Hematopoietic multipotent progenitor cell treated with erythropoietin and hydrocortisone succinate and interleukin-3 and kit ligand, for 4 days (in vitro differentiated cells): ENCODE measurements around the gene GPSM1.

ENCODE experiments used
- DNase-seq: peaks from one replicate; pipeline ENCODE4 v3.0.0-alpha.2; 2015

GPSM1 gene

DNA sequence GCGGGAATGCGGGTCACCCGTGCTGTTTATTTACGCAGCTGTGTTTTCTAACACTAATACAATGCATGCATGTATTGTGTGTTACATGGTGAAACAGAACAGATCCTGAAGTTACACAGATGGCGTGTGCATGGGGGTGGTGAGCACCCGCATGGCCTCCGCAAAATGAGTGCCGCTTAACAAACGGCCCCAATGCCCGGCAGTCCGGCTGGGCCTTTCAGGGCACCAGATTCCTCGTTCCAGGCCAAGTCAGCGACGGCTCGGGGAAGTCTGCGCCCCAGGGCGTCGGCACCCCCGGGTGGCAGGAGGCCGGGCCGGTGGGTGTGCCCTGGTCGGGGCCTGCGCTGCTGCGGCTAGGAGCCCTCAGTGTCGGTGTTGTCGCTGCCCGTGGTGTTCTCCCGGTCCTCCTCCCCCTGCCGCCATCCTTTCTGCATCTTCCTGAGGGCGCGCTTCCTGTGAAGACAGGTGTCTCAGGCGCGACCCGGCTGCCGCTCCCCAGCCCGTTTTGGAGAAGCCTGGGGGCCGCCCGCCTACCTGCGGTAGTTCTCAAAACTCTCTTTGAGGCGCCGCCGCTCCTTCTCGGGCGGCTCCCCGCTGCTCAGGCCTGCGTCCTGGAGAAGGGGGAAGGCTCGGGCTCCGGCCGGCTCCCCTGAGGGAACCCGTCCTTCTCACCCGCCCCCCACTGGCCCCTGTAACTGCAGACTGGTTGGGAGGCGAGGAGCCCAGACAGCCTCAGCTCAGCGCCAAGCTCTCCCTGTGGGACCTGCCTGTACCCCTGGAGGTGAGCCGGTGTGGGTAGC lies 36.8 kb downstream of the GPSM1 start:
- DNase-seq: no peak

GRCh38 chr9:136364942-136365774 lies 37.8 kb downstream of the GPSM1 start:
- DNase-seq: peak; percentile 53

DNA sequence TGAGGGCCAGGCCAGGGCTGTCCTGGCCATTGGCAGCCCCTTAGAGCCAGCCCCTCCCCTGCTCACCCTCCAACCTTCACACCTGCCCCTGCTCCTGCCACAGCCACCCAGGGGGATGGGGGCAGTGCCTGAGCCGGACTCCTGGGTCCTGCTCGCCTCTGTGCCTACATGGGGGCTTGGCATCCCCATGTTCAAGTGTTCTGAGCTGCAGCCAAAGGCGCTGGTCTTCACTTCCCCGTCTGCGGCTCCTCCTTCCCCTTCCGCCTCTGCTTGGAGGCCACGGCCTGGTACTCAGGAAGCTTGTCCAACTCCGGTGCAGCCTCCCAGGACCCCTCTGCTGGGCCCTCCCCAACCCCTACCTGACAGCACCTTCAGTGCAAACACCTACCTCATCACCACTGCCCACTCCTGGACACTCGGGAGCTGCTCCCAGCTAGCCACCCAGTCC lies 38.5 kb downstream of the GPSM1 start:
- DNase-seq: peak; percentile 50

GRCh38 chr9:136366826-136367225 lies 39.5 kb downstream of the GPSM1 start:
- DNase-seq: no peak

DNA sequence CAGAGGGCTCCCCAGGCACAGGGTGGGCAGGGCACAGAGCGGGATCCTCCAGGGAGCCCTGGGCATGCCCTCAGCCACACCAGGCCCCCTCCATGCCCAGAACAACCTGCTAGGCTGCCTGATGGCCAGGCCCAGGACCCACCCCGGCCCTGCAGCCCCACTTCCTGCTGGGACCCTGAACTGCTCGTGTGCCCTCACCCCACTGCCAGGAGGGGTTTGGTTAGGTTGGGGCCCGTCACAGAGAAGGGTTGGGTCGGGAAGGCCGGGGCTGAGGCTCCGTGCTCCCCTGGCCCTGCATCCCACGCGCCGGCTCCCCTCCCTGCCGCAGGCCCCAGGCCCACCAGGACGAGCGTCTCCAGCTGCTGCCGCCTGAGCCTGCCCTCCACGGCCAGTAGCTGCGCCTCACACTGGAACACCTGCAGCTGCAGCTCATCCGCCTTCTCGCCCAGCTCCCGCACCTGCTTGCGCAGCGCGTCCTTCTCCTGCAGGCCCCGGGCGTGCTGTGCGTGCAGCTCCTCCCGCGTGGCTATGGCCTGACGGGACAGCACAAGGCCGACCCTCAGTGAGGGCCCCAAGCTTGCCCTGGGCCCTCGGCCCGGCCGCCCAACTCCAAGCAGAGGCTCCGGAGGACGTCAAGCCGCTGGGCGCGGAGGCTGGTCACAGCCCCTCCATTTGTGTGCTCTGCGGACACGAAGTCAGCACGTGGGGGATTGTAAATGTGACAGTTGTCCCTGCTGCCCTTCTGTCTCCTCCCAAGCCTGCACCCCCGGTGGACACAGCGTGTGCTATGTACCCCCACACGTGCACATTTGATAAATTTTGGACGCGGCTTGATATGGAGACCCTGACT lies 40.2 kb downstream of the GPSM1 start:
- DNase-seq: no peak

DNA sequence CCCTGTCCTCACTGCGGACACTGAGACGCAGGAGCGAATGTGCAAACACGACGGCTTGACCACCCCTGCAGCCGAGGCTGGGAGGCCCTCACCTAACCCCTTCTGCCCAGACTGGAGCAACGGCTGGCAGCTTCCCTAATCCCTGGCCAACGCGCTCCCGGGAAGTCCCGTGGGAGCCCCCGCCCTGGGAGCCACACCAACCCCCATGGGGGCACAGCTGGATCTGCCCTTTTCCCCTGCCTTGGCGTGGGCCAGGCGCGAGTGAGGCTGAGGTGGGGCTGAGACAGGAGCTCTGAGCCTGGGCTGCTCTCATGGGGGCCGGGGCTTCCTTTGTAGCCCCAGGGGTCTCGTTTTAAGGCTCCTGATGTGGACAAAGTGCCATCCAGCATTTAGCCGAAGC lies 40.9 kb downstream of the GPSM1 start:
- no peak for DNase-seq

- no peak for DNase-seq
Observed at GRCh38 chr9:136370037-136370436, 42.7 kb downstream of the GPSM1 start.

GRCh38 chr9:136370687-136371532 lies 43.6 kb downstream of the GPSM1 start:
- DNase-seq: no peak

DNA sequence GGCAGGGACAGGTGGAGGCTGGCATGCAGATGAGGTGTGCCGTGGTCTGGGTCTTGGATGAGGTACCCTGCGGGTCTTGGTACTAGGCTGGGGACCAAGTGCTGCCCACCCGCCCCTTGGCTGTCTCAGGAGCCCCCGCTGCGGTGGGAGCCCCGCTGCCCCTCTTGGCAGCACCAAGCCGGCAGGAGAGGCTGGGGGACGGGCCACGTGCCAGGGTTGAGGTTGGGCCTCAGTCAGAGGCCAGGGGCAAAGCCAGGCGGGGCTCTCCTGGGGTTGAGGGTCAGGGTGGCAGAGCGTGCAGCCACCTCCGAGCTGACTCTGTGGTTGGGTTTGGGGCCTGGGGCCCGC lies 44.2 kb downstream of the GPSM1 start:
- DNase-seq: no peak

DNA sequence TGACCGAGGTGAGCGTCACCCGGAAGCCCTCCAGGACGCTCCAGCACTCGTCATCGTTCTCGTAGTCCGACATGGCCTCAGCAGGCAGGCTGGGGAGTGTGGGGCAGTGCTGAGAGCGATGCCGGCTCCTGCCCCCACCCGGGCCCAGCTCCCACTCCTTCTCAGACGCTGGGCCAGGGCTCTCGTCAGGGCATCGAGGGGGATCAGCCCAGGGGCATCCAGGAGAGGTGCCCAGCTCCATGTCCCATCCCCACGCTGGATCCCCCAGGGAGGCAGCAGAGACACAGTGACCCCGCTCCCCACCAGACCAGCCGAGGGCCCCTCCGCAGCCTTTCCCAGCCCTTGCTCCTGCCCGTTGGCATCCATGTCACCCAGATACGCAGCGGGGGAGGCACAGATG lies 44.7 kb downstream of the GPSM1 start:
- no peak for DNase-seq

GRCh38 chr9:136372561-136373299 lies 45.4 kb downstream of the GPSM1 start:
- DNase-seq: peak; percentile 92

DNA sequence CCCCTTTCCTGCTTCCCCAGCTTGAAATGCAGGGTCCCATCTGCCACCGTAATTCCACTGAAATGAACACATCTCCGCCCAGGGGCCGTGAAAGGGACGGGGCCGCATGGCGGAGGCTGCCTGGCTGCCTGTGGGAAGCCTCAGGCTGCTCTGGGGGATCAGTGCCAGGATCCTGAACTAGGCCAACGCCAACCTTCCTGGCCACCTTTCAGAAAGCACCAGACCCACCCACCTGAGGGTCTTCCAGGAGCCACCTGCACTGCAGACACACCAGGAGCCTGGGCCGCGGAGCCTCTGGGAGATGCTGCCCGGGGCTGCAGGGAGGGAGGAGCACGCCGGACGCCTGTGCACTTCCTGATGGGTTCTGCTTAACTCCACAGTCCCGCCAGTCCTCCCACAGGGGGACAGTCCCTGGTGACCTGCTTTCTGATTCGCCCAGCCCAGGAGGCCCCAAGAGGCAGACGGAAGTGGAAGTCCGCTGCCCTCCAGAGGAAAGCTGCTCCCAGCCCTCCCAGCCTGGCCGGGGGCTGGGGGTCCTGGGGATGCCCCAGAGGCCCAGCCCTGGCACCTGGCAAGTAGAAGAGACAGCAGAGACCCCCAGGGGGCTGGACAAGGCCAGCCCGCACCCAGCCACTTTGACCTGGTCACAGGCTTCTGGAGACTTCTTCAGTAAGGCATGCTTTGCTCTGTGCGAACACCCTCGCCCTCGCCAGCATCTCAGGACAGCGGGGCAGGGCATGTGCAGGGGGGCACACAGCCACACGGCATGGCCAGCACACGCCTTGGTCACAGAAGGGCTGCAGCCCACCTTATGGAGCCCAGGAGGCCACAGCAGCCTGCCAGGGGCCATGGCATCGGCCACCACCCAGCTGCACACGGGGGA lies 46.2 kb downstream of the GPSM1 start, which contains the start of gene CARD9:
CARD9 (minus strand) TSS at position 370 of the 883 bp plus-strand sequence. CDS start 1,591 bp downstream, outside the sequence.
- peak; percentile 86 for DNase-seq

DNA sequence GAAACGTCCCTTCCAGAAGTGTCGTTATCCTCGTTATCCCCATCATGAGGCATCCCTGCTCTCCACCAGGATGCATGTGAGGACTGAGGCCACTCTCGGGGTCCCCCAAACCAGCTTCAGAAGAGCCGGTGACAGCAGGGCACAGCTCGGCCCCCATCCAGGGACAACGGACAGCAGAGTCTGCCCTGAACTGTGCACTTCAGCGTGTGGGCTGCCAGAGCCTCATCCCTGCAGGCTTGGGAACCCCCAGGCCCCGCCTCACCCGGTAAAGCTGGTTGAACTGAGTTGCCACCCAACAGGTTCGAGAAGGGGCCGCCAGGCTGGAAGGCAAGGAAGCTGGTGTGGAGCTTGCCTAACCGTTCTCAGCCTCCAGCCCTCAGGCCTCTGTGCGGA lies 46.8 kb downstream of the GPSM1 start:
- DNase-seq: no peak

DNA sequence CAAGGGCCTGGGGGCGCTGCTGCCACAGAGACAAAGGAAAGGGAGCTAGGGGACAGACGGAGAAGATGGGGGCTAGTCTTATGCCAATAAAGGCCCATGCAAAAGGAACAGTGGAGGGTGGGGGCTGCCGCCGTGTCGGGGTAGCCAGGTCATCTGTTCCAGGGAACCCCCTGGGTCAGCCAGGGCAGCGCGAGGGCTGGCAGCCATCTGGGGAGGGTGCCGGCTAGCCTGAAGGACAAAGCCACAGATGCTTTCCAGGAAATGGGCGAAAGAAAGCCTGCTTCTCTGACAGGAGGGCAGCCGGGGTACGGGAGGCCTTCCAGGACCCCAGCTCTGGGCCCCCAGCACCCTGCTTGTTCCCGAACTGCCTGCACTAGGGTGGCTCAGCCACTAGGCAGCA lies 47.8 kb downstream of the GPSM1 start:
- no peak for DNase-seq

GRCh38 chr9:136376457-136376856 lies 49.1 kb downstream of the GPSM1 start:
- DNase-seq: no peak

DNA sequence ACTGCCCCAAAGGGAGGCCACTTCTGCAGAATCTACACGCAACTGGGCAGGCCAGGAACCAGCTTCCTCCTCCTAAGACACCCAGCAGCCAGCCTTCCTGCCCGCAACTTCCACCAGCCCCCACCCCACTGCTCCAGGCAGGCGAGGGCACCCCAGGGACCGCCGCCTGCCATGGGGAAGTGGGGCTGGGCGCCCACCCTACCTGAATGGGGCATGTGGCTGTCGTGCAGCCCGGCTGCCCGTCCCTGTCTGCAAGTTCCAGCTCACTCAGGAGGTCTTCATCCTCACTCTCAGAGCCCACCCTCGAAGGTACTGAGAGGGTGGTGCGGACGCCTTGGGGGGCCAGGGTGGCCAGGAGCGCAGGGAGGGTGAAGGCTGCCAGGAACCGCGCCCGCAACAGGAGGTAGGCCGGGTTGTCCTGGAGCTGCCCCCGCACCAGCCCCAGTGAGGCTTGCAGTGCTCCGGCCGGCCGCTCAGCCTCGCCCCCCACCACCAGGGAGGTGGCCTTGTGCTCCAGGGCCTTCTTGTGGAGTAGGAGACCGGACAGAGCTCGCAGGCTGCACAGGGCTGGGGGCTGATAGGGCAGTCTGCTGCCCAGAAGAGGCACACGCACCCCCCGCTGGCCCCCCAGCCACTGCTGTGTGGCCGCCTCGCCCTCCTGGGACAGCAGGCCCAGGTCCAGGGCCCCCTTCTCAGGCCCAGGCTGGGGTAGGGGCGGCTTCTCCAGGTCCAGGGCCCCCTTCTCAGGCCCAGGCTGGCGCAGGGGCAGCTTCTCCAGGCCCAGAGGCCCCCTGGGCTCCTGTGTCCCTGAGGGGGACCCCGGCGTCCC lies 50.2 kb downstream of the GPSM1 start:
- peak; percentile 40 for DNase-seq

DNA sequence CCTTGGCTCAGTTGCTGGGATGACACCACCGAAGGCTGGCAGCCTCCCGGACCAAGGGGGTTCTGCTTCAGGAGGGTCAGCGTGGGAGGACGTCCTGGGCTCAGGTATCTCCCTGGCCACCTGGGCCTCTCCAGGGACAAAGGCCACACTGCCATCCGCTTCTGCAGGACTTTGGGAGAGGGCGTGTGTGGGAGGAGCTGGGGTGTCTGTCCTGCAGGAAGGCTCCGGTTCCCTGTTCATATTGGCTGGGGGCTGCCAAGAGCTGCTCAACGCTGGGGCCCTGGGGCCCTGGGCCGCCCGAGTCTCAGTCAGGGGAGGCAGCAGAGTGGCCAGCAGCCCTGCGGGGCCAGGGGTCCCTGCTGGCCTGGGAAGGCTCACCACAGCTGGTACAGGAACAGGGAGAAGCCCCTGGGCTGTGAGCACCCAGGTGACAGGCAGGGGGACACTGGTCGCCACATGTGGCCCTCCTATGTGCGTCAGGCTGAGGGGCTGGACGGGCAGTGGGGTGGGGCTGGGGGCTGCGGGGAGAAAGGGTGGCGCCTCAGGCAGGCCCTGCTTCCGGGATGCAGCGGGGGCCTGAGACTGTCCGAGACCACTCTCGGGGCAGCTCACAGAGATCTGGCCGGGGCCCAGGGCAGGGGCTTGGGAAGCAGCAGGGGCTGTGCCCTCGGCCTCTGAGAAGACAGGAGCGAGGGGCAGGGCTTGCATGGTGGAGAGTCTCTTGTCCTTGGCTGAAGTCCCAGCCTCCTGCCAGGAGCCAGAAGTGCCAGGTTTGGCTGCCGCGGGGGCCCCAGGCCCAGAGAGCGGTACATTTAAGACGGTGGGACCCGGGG lies 51.0 kb downstream of the GPSM1 start:
- DNase-seq: no peak

DNA sequence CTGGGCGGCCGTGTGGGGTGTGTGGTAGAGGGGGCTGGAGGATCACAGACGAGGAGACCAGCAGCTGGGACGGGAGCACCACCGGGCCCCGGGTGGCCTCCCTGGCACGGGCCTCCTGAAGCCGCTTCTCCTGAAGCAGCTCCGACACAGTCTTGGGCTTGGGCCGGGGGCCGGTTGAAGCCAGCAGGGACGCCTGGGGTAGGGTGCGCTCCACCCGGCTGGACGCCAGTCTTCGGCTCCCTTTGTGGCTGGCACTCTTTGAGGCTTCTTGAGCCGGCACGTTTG lies 51.6 kb downstream of the GPSM1 start:
- no peak for DNase-seq

DNA sequence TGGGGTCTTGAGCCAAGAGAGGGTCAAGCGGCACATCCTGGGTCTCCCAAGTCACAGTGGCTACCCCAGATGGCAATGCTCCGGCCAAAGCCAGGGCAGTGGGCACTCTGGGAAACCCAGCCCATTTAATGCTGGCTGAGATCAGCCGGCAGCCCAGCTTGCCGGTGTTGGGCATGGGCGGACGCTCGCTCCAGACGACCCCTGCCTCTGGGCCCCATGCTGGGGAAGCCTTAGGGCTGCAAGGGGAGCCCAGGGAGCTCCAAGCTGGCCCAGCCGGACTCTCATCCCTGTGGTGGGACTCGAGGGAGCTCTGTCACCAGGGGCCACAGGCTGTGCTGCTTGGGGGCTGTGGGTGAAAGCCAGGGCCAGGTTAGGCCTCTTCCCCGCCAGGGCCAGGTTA lies 52.1 kb downstream of the GPSM1 start:
- DNase-seq: no peak
